SHP77 treated with DMSO at 0.1 percent for 48 hours (cell line): Measurements from ENCODE around the gene CAMK2A.
A peak's percentile ranks its signal among the peaks of the same experiment; 100 is the strongest.
"Not testable (repeated sequence)": the region's sequence is repeated elsewhere in the genome, so short reads cannot be mapped to it uniquely, and the experiment has no call there.

Experiments
- DNase-seq: peaks from one replicate; lab custom pipeline; 2025; lab: John Stamatoyannopoulos, UW

Gene CAMK2A

GRCh38 chr5:150235500-150235854, 54.1 kb downstream of the CAMK2A start:
- no peak for DNase-seq

DNA sequence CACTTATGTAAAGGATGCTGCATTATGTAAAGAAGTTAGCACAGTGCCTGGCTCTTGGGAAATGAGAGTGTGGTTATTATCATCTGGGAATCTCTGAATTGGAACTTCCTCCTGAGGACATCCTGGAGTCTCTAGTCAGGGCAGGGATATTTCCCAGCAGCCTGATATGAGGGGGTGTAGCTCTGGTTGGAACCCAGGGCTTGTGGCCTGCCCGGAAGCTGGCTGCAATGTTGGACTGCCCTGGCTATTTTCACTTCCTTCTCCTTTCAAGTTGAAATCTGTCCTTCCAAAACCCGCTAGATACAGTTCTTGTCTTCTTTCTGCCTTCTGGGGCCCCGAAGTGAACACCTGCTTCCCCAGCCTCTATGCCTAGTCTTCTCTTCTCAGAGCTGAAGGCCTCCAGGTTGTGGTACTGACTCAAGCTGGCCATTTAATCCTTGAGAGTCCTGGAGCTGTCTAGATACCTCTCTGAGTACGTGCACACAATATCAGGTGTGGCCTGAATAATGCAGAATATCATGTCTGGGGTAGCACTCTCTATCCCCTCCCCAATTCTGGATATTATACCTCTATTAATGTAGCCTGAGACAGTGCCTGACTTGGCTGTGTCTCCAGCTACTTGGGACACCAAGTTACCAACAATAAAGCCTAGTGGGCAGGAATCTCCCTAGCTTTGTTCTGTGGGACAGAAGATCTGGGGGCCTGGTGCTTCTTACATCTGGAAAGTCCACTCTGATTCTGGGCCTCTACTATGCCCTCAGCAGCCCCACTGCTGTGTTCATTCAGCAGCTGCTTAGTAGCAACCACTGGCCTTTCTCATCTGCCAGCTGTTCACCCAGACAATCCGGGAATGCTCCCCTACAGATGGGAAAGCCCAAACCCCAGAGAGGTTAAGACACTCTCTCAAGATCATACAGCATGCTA, 54.7 kb downstream of the CAMK2A start:
- DNase-seq, result no peak

DNA sequence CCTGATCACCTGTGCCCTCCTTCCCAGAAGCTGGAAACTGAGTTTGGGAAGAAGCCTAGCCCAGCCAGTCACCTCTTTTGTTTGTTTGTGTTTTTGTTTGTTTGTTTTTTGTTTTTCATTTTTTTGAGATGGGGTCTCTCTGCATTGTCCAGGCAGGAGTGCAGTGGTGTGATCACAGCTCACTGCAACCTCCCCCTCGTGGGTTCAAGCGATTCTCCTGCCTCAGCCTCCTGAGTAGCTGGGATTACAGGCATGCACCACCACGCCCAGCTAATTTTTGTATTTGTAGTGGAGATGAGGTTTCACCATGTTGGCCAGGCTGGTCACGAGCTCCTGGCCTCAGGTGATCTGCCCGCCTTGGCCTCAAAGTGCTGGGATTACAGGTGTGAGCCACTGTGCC, 55.9 kb downstream of the CAMK2A start:
- DNase-seq, result not testable (repeated sequence)

DNA sequence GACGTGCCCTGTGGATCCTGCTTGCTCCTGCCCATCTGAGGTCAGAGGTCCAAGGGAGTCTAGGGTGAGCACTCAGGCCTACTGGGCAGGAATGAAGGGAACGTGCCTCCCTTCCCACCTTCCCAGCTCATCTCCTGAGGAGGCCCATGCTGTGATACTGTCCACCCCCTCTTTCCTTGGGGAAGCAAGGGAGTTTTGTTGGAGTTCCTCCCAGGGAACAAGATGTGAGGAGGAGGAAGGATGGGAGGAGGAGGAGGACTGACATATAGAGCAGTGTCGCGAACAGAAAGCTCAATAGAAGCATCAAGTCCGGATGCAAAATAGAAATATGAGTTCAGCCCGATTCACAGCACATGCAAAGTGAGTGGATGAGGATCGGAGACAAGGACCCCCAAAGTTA, 58.7 kb downstream of the CAMK2A start:
- DNase-seq, result no peak

DNA sequence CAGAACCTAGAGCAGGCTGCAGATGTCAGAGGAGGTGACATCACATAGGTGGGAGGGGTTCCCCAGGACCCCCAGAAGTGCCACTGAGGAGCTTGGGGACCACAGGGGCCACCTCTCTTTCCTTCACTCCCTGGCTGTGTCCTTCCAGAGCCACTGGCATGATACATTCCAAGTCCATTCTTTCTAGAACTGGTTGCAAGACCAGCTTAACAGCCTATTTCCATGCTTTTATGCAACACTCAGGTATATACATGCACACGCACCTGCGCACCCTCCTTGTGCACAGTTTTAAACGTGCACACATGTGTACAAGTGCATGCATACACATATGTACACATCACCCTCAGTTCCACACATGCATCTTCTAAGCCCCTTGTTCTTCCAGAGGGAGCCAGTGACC, 60.0 kb downstream of the CAMK2A start:
- DNase-seq, result no peak

- DNase-seq, result no peak
These were observed 61.8 kb downstream of the CAMK2A start for GRCh38 chr5:150227606-150228273.

DNA sequence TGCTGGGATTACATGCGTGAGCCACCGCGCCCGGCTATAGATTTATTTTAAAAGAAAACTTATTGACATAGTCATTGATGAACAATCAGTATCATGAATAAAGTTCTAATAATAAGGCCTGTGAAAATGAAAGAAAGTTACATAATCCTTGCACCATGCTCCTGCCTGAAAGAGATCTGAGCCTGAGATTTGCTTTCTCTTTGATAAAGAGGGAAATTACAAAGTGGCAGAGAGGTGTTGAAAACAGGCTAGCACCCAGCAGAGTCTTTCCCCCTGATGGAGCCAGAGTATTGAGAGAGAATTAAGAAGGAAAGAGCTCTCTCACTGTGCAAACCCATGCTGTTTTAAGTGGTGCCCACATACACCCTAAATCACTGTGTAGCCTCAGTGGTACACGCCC, 62.5 kb downstream of the CAMK2A start:
- DNase-seq, result no peak

GRCh38 chr5:150224483-150225027, 65.0 kb downstream of the CAMK2A start:
- no peak for DNase-seq

DNA sequence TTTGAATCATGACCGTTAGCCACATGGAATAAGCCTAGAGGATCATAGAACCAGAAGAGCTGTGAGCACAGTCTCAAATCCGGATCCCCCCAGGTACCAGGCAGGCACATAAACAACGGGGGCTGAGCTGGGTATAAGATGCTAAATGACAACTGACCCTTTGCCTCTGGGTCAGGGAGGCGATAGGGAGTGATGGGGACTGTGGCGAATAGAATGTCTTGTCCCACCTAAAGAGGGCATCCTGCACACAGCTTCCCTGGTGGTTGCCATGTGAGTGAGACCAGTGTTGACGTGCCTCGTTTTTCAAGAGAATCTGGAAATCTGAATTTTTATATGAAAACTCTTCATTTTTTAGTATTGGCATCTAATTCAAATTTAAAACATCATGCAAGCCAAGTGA, 66.1 kb downstream of the CAMK2A start:
- DNase-seq, result no peak

GRCh38 chr5:150222906-150223305, 66.7 kb downstream of the CAMK2A start:
- DNase-seq, result no peak

GRCh38 chr5:150221471-150221870, 68.1 kb downstream of the CAMK2A start:
- DNase-seq, result no peak

DNA sequence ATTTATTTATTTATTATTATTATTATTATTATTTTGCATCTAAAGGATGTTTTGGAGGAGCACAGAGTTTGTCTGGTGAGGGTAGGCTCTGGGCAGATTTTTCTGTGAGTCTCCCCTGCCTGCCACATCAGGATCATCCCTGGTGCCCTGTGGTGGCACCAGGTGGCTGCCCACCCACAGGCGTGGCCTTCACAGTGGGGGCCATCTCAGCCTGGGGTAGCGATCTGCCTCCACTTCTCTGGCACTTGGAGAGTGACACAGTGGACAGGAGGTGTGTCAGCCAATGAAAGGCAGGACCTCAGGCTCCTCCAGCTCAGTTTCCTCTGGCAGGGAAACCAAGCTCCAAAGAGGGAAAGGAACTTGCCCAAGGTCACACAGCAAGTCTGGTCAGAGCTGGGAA, 69.7 kb downstream of the CAMK2A start:
- DNase-seq, result no peak

DNA sequence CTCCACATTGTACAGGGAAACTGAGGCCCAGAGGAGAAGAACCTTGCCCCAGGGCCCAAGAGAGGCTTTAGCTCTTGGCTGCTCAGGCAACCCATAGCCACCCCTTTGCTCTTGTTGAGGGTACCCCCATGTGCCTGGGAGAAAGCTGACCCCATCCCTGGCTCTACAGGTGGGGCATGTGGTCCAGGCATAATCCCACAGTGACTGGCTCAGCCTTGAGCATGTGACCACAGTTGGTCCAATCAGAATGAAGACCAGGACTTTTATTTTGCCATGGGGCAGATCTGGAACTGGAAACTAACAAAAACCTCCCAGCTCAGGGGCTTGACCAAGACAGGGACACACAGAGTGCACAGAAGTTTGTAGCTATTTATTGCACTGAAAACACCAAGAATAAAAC, 70.4 kb downstream of the CAMK2A start:
- no peak for DNase-seq

DNA sequence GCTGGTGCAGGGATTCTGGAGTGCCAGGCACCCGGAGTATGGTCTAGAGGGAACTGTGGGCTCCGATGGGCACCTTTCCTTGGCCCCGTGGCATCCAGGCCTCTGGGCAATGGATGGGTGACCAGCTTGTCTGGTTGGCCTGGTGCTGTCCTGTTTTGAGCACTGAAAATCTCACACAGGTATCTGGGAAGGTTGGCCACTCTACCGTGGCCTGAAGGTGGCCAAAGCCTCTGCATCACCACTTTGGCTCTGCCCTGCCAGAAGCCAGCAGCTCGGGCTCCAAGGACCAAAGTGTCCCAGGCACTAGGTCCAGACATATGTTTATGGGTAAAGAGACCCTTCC, 70.9 kb downstream of the CAMK2A start:
- no peak for DNase-seq

DNA sequence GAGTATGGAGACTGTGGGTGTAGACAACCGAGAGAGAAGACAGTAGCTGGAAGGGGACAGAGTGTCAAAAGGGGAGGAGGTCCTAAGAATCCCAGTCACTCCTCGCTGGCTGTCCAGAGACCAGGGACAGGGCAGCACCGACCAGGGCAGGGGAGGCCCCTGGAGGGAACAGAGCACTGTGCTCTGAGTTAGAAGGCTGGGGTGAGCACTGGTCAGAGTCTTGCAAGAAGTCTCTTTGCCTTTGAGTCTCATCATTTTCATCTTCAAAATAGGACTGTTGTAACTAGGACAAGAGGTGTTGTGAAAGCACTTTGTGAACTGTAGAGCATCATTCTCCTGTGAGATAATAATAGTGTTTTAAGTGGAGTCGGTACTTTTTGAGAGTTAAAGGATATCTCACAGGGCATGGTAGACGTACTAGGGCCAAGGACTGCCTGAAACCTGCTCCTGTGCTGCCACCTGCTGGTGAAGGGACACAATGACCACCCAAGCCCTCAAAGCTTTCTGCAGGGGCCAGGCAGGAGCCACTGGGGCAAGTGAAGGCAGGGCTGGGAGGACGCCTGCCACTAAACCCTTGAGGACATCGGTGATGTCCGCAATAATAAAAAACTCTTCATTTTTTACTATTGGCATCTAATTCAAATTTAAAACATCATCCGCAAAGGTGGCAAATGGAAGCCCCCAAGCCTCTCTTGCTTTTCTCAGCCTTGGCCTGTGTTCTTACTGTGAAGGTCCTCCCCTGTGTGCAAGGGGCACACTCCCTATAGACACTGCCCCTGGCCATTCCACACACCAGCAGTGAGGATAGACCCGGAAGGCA, 71.5 kb downstream of the CAMK2A start:
- peak; percentile 66 for DNase-seq

GRCh38 chr5:150217038-150217437, 72.5 kb downstream of the CAMK2A start:
- no peak for DNase-seq

DNA sequence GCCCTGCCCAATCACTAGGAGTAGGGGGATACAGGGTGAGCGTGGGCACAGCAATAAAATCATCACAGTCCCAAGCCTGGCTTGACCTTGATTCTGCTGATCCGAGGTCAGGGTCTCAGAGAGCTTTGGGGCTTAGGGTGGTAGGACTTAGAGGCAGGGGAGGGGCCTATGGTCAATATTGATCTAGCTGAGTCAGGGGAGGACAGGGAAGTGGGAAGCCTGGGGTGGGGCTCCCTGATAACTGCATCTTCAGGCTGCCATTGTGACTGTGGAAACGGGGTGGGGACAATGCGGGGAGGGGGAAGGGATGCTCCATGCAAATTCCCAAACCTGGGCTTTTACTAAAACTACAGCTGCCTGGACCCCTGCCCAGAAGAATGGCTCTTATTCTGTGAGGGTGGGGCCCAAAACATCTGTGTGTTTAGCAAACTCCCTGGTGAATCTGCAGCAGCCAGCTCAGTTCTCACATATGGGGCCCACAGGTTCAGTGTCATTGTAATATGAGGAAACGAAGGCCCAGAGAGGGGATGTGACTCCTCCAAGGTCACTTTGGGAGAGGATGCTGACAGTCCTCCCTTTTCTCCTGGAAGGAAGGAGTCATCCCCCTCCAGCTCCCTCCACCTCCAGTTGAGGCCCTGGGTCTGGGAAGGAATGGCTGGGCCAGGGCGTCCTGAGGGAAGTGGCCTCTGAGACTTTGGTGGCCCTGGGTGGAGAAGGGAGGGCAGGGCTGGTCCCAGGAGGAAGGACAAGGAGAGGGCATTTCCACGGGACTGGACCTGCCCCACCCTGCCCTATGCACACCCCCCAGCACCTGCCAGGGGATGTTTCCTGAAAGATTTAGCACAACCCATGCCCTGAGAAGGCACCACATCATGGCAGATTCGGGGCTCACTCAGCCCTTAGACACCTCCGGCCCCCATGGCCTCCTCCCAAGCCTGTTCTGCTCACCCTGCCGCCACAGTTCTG, 73.3 kb downstream of the CAMK2A start:
- DNase-seq, result no peak

- no peak for DNase-seq
These were observed 75.3 kb downstream of the CAMK2A start for GRCh38 chr5:150214289-150214688.

GRCh38 chr5:150213530-150213929, 76.0 kb downstream of the CAMK2A start:
- no peak for DNase-seq

DNA sequence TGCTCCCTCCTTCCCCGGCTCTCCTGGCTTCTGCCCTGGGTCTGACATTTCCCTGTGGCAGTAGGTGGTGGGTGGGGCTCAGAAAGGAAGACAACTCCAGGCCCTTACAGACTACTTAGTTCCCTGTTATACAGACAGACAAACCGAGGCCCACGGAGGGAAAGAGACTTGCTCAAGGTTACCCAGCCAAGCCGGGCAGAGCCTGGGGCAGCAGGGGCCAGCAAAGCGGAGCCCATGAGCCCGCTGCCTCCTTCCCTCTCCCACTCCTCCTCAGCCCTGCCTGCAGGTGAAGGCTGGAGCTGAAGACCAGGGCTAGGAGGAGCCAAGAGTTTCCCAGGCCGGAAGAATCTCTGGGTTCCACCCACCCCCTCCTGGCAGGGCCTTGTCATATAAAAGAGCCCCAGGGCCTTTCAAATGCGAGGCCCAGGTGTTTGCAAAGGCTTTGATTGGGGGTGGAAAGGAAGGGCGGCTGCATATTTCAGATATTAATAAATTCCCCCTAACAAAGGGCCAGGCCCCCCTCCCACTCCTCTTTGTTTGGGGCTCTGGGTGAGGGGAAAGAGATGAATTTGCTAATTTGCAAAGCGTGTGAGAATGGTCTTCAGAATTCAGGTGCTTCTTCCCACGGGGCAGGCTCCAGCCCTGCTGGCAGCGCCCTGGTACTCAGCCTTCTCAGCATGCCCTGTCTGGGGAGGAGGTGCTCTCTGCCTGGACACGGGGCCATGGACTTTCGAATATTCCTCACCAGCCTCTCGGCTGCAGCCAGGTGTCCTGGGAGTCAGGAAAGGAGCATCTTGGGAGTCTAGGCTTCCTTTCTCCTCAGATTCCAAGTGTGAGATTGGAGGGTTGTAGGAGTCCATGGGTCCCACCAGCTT, 78.2 kb downstream of the CAMK2A start:
- no peak for DNase-seq
